Coronary artery (tissue), 2 donors: Measurements from ENCODE around the gene CENPC.

Experiments
- DNase-seq: peaks from one replicate; pipeline ENCODE4 v3.0.0-alpha.2; 2017; ENCODE audit warnings: low spot score
- H3K27ac ChIP-seq, 2 donors: fragments of 200-600 bp; sonication (generic); one replicate each; pipeline ENCODE4 v1.5.1; 2016 to 2019
- H3K4me3 ChIP-seq: fragments of 200-600 bp; sonication (generic); 2 replicates; pipeline ENCODE4 v1.5.1; 2016; ENCODE audit warnings: mild to moderate bottlenecking, moderate library complexity
- TF ChIP-seq, protein P1 (sequence below): fragments of 200-600 bp; sonication (generic); IDR thresholded peaks from one replicate; pipeline ENCODE4 v1.5.1; 2019; ENCODE audit warnings: antibody characterized with exemption

The CENPC gene

GRCh38 chr4:67576538-67576937, 31.2 kb upstream of the CENPC start:
- TF ChIP-seq, protein P1, sequence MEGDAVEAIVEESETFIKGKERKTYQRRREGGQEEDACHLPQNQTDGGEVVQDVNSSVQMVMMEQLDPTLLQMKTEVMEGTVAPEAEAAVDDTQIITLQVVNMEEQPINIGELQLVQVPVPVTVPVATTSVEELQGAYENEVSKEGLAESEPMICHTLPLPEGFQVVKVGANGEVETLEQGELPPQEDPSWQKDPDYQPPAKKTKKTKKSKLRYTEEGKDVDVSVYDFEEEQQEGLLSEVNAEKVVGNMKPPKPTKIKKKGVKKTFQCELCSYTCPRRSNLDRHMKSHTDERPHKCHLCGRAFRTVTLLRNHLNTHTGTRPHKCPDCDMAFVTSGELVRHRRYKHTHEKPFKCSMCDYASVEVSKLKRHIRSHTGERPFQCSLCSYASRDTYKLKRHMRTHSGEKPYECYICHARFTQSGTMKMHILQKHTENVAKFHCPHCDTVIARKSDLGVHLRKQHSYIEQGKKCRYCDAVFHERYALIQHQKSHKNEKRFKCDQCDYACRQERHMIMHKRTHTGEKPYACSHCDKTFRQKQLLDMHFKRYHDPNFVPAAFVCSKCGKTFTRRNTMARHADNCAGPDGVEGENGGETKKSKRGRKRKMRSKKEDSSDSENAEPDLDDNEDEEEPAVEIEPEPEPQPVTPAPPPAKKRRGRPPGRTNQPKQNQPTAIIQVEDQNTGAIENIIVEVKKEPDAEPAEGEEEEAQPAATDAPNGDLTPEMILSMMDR, result no peak
- Histone ChIP-seq H3K4me3 (no peak overlapping the region), H3K27ac (no peak overlapping the region)
- DNase-seq, result no peak

DNA sequence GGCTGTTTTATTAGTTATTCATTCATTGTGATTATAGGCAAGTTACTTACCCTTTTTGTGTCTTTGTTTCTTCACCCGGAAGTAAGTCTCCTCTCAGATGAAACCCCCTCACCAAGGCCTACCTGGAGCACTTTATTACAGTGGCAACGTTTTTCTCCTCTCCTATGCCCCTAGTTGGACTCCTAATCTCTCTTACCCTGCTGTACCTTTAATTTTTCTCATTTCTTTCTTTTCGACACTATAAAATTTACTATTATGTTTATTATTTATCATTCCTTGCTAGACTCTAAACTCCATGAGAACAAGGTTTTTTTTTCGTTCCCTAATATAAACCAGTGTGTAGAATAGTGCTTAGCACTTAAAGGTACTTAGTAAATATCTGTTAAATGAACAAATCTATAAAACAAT, 30.8 kb upstream of the CENPC start:
- DNase-seq, result no peak
- Histone ChIP-seq H3K27ac (no peak overlapping the region), H3K4me3 (no peak overlapping the region)
- TF ChIP-seq, protein P1, result no peak

DNA sequence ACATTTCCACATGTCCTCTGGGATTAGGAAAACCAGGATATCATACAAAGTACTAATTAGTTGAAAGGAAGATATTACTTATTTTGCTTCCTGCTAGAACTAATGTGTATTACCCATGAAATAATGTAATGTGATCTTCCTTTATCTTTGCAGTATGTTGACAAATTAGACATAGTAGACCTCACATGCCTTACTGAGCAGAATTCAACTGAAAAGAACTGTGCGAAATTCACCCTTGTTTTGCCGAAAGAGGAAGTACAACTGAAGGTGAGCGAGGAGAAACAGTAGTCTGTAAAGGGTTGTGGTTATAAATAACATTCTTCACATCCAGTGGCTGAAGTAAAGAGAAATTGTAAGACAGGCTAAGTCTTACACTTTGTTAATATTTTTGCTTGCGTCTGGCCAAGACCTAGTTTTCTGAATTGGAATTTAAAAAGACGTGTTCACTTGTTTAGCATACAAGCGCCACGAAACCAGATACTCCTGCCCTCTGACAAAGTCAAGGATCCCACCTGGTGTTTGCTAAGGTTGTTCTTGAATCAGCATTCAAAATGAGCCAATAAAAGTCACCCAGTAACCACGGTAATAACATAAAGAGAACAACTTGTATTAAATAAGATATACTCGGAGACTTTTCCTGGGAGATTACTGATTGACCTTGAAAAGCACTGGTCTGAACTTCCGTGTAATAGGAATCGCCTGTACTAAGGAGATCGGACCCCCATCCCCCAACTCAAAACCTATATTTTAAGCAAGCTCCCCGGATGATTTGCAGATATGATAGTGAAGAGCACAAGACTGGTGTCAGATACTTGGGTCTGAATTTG, 30.1 kb upstream of the CENPC start:
- DNase-seq, result no peak
- H3K27ac ChIP-seq, result no peak overlapping the region
- H3K4me3 ChIP-seq, result no peak overlapping the region
- TF ChIP-seq, protein P1, result no peak

DNA sequence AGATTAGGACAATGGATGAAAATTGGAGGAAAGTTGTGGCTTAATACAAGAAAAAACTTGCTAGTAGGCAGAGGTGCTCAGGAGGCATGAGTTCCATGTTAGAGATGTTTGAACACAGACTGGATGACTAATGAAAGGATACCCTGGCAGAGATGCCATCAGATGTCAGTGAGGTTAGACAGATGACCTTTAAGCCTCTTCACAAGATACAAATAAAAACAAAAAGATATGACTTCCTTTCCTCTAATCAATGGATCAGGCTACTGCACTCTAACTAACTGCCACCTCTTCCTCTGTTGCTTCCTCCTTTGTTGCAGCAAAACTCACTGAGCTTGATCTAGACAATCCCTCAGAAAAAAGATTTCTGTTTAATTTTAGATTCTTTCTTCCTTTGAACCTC, 27.9 kb upstream of the CENPC start:
- DNase-seq, result no peak
- no peak overlapping the region for H3K4me3 ChIP-seq
- H3K27ac ChIP-seq, result no peak overlapping the region

GRCh38 chr4:67571975-67572374, 26.7 kb upstream of the CENPC start:
- DNase-seq, result no peak
- TF ChIP-seq, protein P1, result no peak
- no peak overlapping the region for H3K27ac ChIP-seq
- H3K4me3 ChIP-seq, result no peak overlapping the region

More for the DNA sequence above, 27.9 kb upstream of the CENPC start:
- TF ChIP-seq, protein P1, result no peak

GRCh38 chr4:67570537-67570936, 25.2 kb upstream of the CENPC start:
- no peak for DNase-seq
- H3K4me3 ChIP-seq, result no peak overlapping the region
- no peak overlapping the region for H3K27ac ChIP-seq
- TF ChIP-seq, protein P1, result no peak

DNA sequence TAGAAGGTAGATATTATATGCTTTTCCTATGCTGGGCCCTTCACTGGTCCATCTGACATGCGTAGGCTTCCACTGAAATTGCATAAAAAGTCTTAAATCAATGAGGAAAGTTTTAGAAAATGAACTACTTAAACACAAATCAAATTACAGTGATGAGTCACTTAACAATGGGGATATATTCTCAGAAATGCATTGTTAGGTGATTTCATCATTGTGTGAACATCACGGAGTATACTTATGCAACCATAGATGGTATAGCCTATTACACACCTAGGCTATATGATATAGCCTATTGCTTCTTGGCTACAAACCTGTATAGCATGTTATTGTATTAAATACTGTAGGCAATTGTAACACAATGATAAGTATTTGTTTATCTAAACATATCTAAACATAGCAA, 23.5 kb upstream of the CENPC start:
- H3K4me3 ChIP-seq, result no peak overlapping the region
- TF ChIP-seq, protein P1, result no peak
- no peak for DNase-seq
- no peak overlapping the region for H3K27ac ChIP-seq
